Fibroblast of skin of left quadriceps (primary cell): Measurements from ENCODE around the gene OLFML1.

Experiments
- DNase-seq, 2 experiments: peaks; one replicate each; pipeline ENCODE4 v3.0.0-alpha.2; 2013; ENCODE audit warnings: low read depth in 2 of 2

Gene OLFML1

GRCh38 chr11:7532405-7533145, 47.3 kb downstream of the OLFML1 start:
- no peak for DNase-seq

- no peak for DNase-seq
Measured at GRCh38 chr11:7533199-7534041, 48.1 kb downstream of the OLFML1 start.

GRCh38 chr11:7534042-7534378, 48.7 kb downstream of the OLFML1 start:
- no peak for DNase-seq

GRCh38 chr11:7536100-7536499, 50.8 kb downstream of the OLFML1 start:
- DNase-seq: no peak

GRCh38 chr11:7537265-7537664, 52.0 kb downstream of the OLFML1 start:
- no peak for DNase-seq

GRCh38 chr11:7538031-7538430, 52.7 kb downstream of the OLFML1 start:
- no peak for DNase-seq

GRCh38 chr11:7538466-7539454, 53.5 kb downstream of the OLFML1 start:
- no peak for DNase-seq

GRCh38 chr11:7540830-7541555, 55.7 kb downstream of the OLFML1 start:
- no peak for DNase-seq

GRCh38 chr11:7543302-7543701, 58.0 kb downstream of the OLFML1 start:
- no peak for DNase-seq

GRCh38 chr11:7544021-7544420, 58.7 kb downstream of the OLFML1 start:
- no peak for DNase-seq

GRCh38 chr11:7545611-7546010, 60.3 kb downstream of the OLFML1 start:
- DNase-seq: no peak

- DNase-seq: no peak
Measured at GRCh38 chr11:7546324-7546791, 61.1 kb downstream of the OLFML1 start.

GRCh38 chr11:7547687-7548086, 62.4 kb downstream of the OLFML1 start:
- DNase-seq: no peak

GRCh38 chr11:7548659-7549274, 63.5 kb downstream of the OLFML1 start:
- no peak for DNase-seq

GRCh38 chr11:7549681-7550080, 64.4 kb downstream of the OLFML1 start:
- no peak for DNase-seq

- DNase-seq: peak; percentile 32 to 37
Measured at GRCh38 chr11:7551571-7551970, 66.3 kb downstream of the OLFML1 start.

GRCh38 chr11:7552666-7553065, 67.4 kb downstream of the OLFML1 start:
- DNase-seq: no peak

GRCh38 chr11:7555052-7555699, 69.9 kb downstream of the OLFML1 start:
- DNase-seq: no peak

- DNase-seq: no peak
Measured at GRCh38 chr11:7558046-7558445, 72.7 kb downstream of the OLFML1 start.
